Smooth muscle cell (in vitro differentiated cells): ENCODE measurements around the gene PARVB. TPM values are rescaled to one million over a fixed set of nuclear protein-coding genes. Genes with fewer than 3 reads are reported as not detected.

Experiments used
- DNase-seq: peaks from one replicate; lab custom pipeline; 2025; ENCODE audit not compliant: unreplicated experiment; lab: John Stamatoyannopoulos, UW
- H2AFZ ChIP-seq: fragments of 200-600 bp; sonication (generic); 2 replicates; pipeline ENCODE4 v1.6.0; 2016; ENCODE audit warnings: antibody characterized with exemption, low read depth, mild to moderate bottlenecking
- H3F3A ChIP-seq: fragments of 200-600 bp; sonication (generic); 2 replicates; pipeline ENCODE4 v1.6.0; 2017; ENCODE audit warnings: antibody characterized with exemption, low read depth
- H3K27ac ChIP-seq: fragments of 200-600 bp; sonication (generic); 2 replicates; pipeline ENCODE4 v1.5.1; 2016; ENCODE audit warnings: low read depth, mild to moderate bottlenecking
- H3K27me3 ChIP-seq: fragments of 200-600 bp; sonication (generic); 2 replicates; pipeline ENCODE4 v1.6.1; 2016; ENCODE audit warnings: low read depth, mild to moderate bottlenecking
- H3K36me3 ChIP-seq: fragments of 200-600 bp; sonication (generic); 2 replicates; pipeline ENCODE4 v1.5.1; 2016; ENCODE audit warnings: low read depth
- H3K4me1 ChIP-seq: fragments of 200-600 bp; sonication (generic); 2 replicates; pipeline ENCODE4 v1.5.1; 2016; ENCODE audit warnings: low read depth
- H3K4me2 ChIP-seq: fragments of 200-600 bp; sonication (generic); 2 replicates; pipeline ENCODE4 v1.6.0; 2016; ENCODE audit warnings: mild to moderate bottlenecking
- H3K4me3 ChIP-seq: fragments of 200-600 bp; sonication (generic); 2 replicates; pipeline ENCODE4 v1.5.1; 2016; ENCODE audit warnings: mild to moderate bottlenecking
- H3K79me2 ChIP-seq: fragments of 200-600 bp; sonication (generic); 2 replicates; pipeline ENCODE4 v1.6.0; 2016; ENCODE audit warnings: low read depth, mild to moderate bottlenecking
- H3K9ac ChIP-seq: fragments of 200-600 bp; sonication (generic); 2 replicates; pipeline ENCODE4 v1.6.0; 2016; ENCODE audit warnings: low read depth
- H3K9me3 ChIP-seq: fragments of 200-600 bp; sonication (generic); replicated peaks from 2 replicates; pipeline ENCODE4 v1.5.1; 2016; ENCODE audit warnings: low read depth
- H4K20me1 ChIP-seq: fragments of 200-600 bp; sonication (generic); 2 replicates; pipeline ENCODE4 v1.6.0; 2016; ENCODE audit warnings: low read depth
- CTCF ChIP-seq: fragments of 200-600 bp; sonication (generic); IDR thresholded peaks from 2 replicates; pipeline ENCODE4 v1.5.1; 2017; ENCODE audit warnings: borderline replicate concordance, mild to moderate bottlenecking, antibody characterized with exemption; ENCODE audit not compliant: insufficient read depth, poor library complexity, severe bottlenecking
- WGBS: methylation state at CpG from one replicate; pipeline ENCODE4 v1.1.7; 2016; ENCODE audit warnings: low lambda C conversion rate; 5-methylcytosine and 5-hydroxymethylcytosine counted together
- polyA plus RNA-seq: library from polyadenylated mRNA; unstranded; fragments of >200 nt; fragmentation: Nextera tagmentation; extraction: Ambion mirVana; gene quantifications from 2 replicates; pipeline ENCODE4 v1.2.1, GENCODE V29; 2016
- total RNA-seq: library from RNA; depleted of rRNA; stranded (reverse); fragments of >200 nt; gene quantifications from 2 replicates; pipeline ENCODE4 v1.2.3, GENCODE V29; 2014

Gene PARVB
- total and polyA plus RNA-seq, 2 experiments from 2014 or later = 35.1 to 36.6 TPM

GRCh38 chr22:44067901-44068300 is 43.8 kb downstream of the PARVB start:
- H4K20me1 ChIP-seq = peaks cover 75% of the 10 kb centered on the region
- no peaks in the 10 kb centered on the region for H3K27me3 ChIP-seq
- H3K9ac ChIP-seq = no peak overlapping the region
- H3K9me3 ChIP-seq = no peaks in the 10 kb centered on the region
- H3K79me2 ChIP-seq = no peaks in the 10 kb centered on the region
- 86% methylated on average over 10 of the region's 10 CpGs for WGBS
- no peak for TF ChIP-seq CTCF
- no peak overlapping the region for H3K27ac ChIP-seq
- no peaks in the 10 kb centered on the region for H3F3A ChIP-seq
- no peak overlapping the region for H3K4me3 ChIP-seq
- DNase-seq = no peak
- peaks cover under 1% of the 10 kb centered on the region for H3K4me1 ChIP-seq
- H3K36me3 ChIP-seq = no peaks in the 10 kb centered on the region
- no peak overlapping the region for H3K4me2 ChIP-seq
- H2AFZ ChIP-seq = no peak overlapping the region

- no peaks in the 10 kb centered on the region for H3K4me1 ChIP-seq
- no peak overlapping the region for H3K27ac ChIP-seq
- no peaks in the 10 kb centered on the region for H3F3A ChIP-seq
- H3K79me2 ChIP-seq = no peaks in the 10 kb centered on the region
- TF ChIP-seq CTCF = no peak
- no peak for DNase-seq
- no peaks in the 10 kb centered on the region for H3K36me3 ChIP-seq
- 96% methylated on average over 30 of the region's 30 CpGs for WGBS
- H3K4me3 ChIP-seq = no peak overlapping the region
- H3K9ac ChIP-seq = no peak overlapping the region
- no peak overlapping the region for H3K4me2 ChIP-seq
- H3K9me3 ChIP-seq = no peaks in the 10 kb centered on the region
- H2AFZ ChIP-seq = no peak overlapping the region
- peaks cover 71% of the 10 kb centered on the region for H4K20me1 ChIP-seq
- H3K27me3 ChIP-seq = no peaks in the 10 kb centered on the region
Observed at GRCh38 chr22:44068422-44069191, 44.5 kb downstream of the PARVB start.

GRCh38 chr22:44070029-44070428 is 45.9 kb downstream of the PARVB start:
- DNase-seq = no peak
- Histone ChIP-seq H4K20me1 (peaks cover 72% of the 10 kb centered on the region), H3K9me3 (no peaks in the 10 kb centered on the region)

More at GRCh38 chr22:44070029-44070428, 45.9 kb downstream of the PARVB start:
- Histone ChIP-seq H2AFZ (no peak overlapping the region), H3F3A (no peaks in the 10 kb centered on the region), H3K36me3 (no peaks in the 10 kb centered on the region), H3K4me2 (no peak overlapping the region), H3K4me1 (no peaks in the 10 kb centered on the region), H3K27ac (no peak overlapping the region), H3K4me3 (no peak overlapping the region), H3K9ac (no peak overlapping the region), H3K79me2 (no peaks in the 10 kb centered on the region), H3K27me3 (no peaks in the 10 kb centered on the region)
- WGBS = 94% methylated on average over 5 of the region's 5 CpGs
- no peak for TF ChIP-seq CTCF
